Neural progenitor cell (in vitro differentiated cells): Measurements from ENCODE around the gene BRSK2. TPM values are rescaled to one million over a fixed set of nuclear protein-coding genes. Genes with fewer than 3 reads are reported as not detected.

Experiments
- DNase-seq: peaks from one replicate; pipeline ENCODE4 v3.0.0-alpha.2; 2016; ENCODE audit warnings: low spot score
- H2AFZ ChIP-seq: fragments of 200-600 bp; sonication (generic); replicated peaks from 2 replicates; pipeline ENCODE4 v1.6.1; 2016; ENCODE audit warnings: antibody characterized with exemption
- H3F3A ChIP-seq: fragments of 200-600 bp; sonication (generic); 2 replicates; pipeline ENCODE4 v1.6.1; 2016; ENCODE audit warnings: antibody characterized with exemption, low read depth
- H3K27ac ChIP-seq: fragments of 200-600 bp; sonication (generic); 2 replicates; pipeline ENCODE4 v1.5.1; 2016; ENCODE audit warnings: mild to moderate bottlenecking
- H3K27me3 ChIP-seq: fragments of 200-600 bp; sonication (generic); 2 replicates; pipeline ENCODE4 v1.6.1; 2016; ENCODE audit warnings: mild to moderate bottlenecking, moderate library complexity
- H3K36me3 ChIP-seq: fragments of 200-600 bp; sonication (generic); 2 replicates; pipeline ENCODE4 v1.5.1; 2016
- H3K4me1 ChIP-seq: fragments of 200-600 bp; sonication (generic); 2 replicates; pipeline ENCODE4 v1.6.1; 2016; ENCODE audit warnings: mixed run types
- H3K4me2 ChIP-seq: fragments of 200-600 bp; sonication (generic); 2 replicates; pipeline ENCODE4 v1.6.1; 2016
- H3K4me3 ChIP-seq: fragments of 200-600 bp; sonication (generic); 2 replicates; pipeline ENCODE4 v1.5.1; 2016
- H3K79me2 ChIP-seq: fragments of 200-600 bp; sonication (generic); 2 replicates; pipeline ENCODE4 v1.6.1; 2016; ENCODE audit warnings: low read depth
- H3K9ac ChIP-seq: fragments of 200-600 bp; sonication (generic); 2 replicates; pipeline ENCODE4 v1.6.1; 2016
- H3K9me3 ChIP-seq: fragments of 200-600 bp; sonication (generic); 2 replicates; pipeline ENCODE4 v1.5.1; 2016; ENCODE audit warnings: low read depth
- H4K20me1 ChIP-seq: fragments of 200-600 bp; sonication (generic); 2 replicates; pipeline ENCODE4 v1.6.1; 2016; ENCODE audit warnings: low read depth
- H3K27ac Mint-ChIP-seq: 3 replicates; pipeline ENCODE4 v1.8.0; 2021; ENCODE audit warnings: mixed read lengths
- H3K27me3 Mint-ChIP-seq: 2 replicates; pipeline ENCODE4 v1.8.0; 2022; ENCODE audit warnings: low read depth, mild to moderate bottlenecking, inconsistent platforms, moderate library complexity, mixed read lengths; ENCODE audit not compliant: insufficient read depth
- H3K36me3 Mint-ChIP-seq: 3 replicates; pipeline ENCODE4 v1.8.0; 2021; ENCODE audit warnings: mixed read lengths
- H3K4me1 Mint-ChIP-seq: 3 replicates; pipeline ENCODE4 v1.8.0; 2021; ENCODE audit warnings: mixed read lengths
- H3K4me3 Mint-ChIP-seq: 3 replicates; pipeline ENCODE4 v1.8.0; 2021; ENCODE audit warnings: mild to moderate bottlenecking, moderate library complexity, mixed read lengths
- H3K9me3 Mint-ChIP-seq: 3 replicates; pipeline ENCODE4 v1.8.0; 2020; ENCODE audit warnings: mixed read lengths
- EZH2 ChIP-seq: fragments of 200-600 bp; sonication (generic); IDR thresholded peaks from 2 replicates; pipeline ENCODE4 v1.6.1; 2017; ENCODE audit warnings: antibody characterized with exemption, mild to moderate bottlenecking, moderate library complexity
- EZH2phosphoT487 ChIP-seq: fragments of 200-600 bp; sonication (generic); IDR thresholded peaks from 2 replicates; pipeline ENCODE4 v1.6.1; 2017; ENCODE audit warnings: antibody characterized with exemption
- total RNA-seq: library from RNA; depleted of rRNA; stranded (reverse); fragments of >200 nt; gene quantifications from 2 replicates; pipeline ENCODE4 v1.2.3, GENCODE V29; 2015; ENCODE audit warnings: low replicate concordance
- TF ChIP-seq, protein P1 (sequence below): fragments of 200-600 bp; sonication (generic); IDR thresholded peaks from 2 replicates; pipeline ENCODE4 v1.5.1; 2017; ENCODE audit warnings: antibody characterized with exemption, mild to moderate bottlenecking

The BRSK2 gene
- total RNA-seq, 1 donor from 2014 or later, result 8.2 TPM

GRCh38 chr11:1456176-1456575, 66.4 kb downstream of the BRSK2 start:
- Histone ChIP-seq H2AFZ (no peak overlapping the region), H3K4me1 (peaks cover 10% of the 10 kb centered on the region), H3K9me3 (no peaks in the 10 kb centered on the region), H4K20me1 (peaks cover 13% of the 10 kb centered on the region), H3F3A (no peaks in the 10 kb centered on the region), H3K27me3 (no peaks in the 10 kb centered on the region), H3K79me2 (no peaks in the 10 kb centered on the region), H3K36me3 (no peaks in the 10 kb centered on the region), H3K27ac (no peak overlapping the region), H3K4me3 (no peak overlapping the region), H3K4me2 (no peak overlapping the region), H3K9ac (no peak overlapping the region)
- no peaks in the 10 kb centered on the region for H3K9me3 Mint-ChIP-seq
- no peak for TF ChIP-seq EZH2
- no peak for TF ChIP-seq EZH2phosphoT487
- TF ChIP-seq, protein P1, sequence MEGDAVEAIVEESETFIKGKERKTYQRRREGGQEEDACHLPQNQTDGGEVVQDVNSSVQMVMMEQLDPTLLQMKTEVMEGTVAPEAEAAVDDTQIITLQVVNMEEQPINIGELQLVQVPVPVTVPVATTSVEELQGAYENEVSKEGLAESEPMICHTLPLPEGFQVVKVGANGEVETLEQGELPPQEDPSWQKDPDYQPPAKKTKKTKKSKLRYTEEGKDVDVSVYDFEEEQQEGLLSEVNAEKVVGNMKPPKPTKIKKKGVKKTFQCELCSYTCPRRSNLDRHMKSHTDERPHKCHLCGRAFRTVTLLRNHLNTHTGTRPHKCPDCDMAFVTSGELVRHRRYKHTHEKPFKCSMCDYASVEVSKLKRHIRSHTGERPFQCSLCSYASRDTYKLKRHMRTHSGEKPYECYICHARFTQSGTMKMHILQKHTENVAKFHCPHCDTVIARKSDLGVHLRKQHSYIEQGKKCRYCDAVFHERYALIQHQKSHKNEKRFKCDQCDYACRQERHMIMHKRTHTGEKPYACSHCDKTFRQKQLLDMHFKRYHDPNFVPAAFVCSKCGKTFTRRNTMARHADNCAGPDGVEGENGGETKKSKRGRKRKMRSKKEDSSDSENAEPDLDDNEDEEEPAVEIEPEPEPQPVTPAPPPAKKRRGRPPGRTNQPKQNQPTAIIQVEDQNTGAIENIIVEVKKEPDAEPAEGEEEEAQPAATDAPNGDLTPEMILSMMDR, result no peak
- no peak overlapping the region for H3K4me3 Mint-ChIP-seq
- H3K4me1 Mint-ChIP-seq, result peaks cover 3% of the 10 kb centered on the region
- H3K27me3 Mint-ChIP-seq, result peaks cover 4% of the 10 kb centered on the region
- DNase-seq, result no peak
- H3K27ac Mint-ChIP-seq, result no peak overlapping the region
- no peaks in the 10 kb centered on the region for H3K36me3 Mint-ChIP-seq

DNA sequence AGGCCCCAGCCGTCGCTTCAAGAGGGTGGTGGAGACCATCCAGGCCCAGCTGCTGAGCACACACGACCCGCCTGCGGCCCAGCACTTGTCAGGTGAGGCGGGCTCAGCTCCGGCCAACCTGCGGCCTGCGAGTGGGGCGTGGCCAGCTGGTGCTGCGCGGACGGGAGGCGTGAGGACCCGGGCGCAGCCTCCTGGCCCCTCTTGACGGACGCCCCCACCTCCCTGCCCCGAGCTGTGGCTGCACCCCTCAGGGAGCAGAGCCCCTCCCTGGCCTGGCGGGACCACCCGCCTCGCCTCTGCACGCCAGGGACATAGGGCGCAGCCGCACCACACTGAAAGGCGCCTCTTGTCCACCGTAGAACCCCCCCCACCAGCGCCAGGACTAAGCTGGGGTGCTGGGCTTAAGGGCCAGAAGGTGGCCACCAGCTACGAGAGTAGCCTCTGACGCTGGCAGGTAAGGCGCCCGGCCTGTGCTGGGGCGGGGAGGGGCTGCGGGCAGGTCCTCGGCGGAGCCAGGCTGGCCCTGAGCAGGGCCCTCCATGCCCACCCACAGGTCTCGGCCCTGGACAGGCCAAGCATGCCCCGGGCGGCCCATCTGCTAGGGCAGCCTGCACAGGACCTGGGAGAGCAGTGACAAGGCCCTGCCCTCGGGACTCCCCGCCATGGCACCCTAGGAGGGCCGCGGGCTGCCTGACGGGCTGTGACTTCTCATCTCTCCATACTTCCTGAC, 67.0 kb downstream of the BRSK2 start:
- no peak overlapping the region for H3K4me3 Mint-ChIP-seq
- Histone ChIP-seq H3K9ac (no peak overlapping the region), H3K36me3 (no peaks in the 10 kb centered on the region), H3K79me2 (no peaks in the 10 kb centered on the region), H4K20me1 (peaks cover 11% of the 10 kb centered on the region), H3K27me3 (no peaks in the 10 kb centered on the region), H3K9me3 (no peaks in the 10 kb centered on the region), H3K4me1 (peaks cover 10% of the 10 kb centered on the region), H3K27ac (no peak overlapping the region), H3K4me3 (no peak overlapping the region), H3F3A (no peaks in the 10 kb centered on the region), H2AFZ (no peak overlapping the region), H3K4me2 (no peak overlapping the region)
- DNase-seq, result no peak
- no peaks in the 10 kb centered on the region for H3K9me3 Mint-ChIP-seq
- no peaks in the 10 kb centered on the region for H3K36me3 Mint-ChIP-seq
- H3K4me1 Mint-ChIP-seq, result peaks cover 8% of the 10 kb centered on the region
- TF ChIP-seq, protein P1, result no peak
- no peak for TF ChIP-seq EZH2
- TF ChIP-seq EZH2phosphoT487, result no peak
- no peak overlapping the region for H3K27ac Mint-ChIP-seq
- H3K27me3 Mint-ChIP-seq, result peaks cover 4% of the 10 kb centered on the region

DNA sequence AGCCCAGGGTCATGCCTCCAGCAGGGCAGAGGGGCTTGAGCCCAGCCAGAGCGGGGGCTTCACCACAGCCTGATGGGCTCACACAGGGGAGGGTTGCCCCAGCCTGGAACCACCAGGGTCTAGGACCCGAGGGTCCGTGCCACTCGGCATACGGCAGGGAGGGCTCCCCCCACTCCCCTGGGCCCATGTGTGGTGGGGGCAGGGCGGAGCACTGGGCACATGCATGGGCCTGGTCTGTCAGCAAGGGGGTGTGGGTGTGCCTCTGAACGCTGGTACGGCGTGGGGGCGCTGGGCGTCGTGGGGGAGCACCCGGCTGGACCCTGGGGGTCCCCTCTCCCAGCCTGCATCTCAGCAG, 67.6 kb downstream of the BRSK2 start:
- Histone ChIP-seq H3K36me3 (no peaks in the 10 kb centered on the region), H3K9me3 (no peaks in the 10 kb centered on the region), H3F3A (no peaks in the 10 kb centered on the region), H3K27ac (no peak overlapping the region), H3K4me1 (peaks cover 10% of the 10 kb centered on the region), H3K9ac (no peak overlapping the region), H3K4me3 (no peak overlapping the region), H3K79me2 (no peaks in the 10 kb centered on the region), H2AFZ (no peak overlapping the region), H4K20me1 (peaks cover 10% of the 10 kb centered on the region), H3K27me3 (no peaks in the 10 kb centered on the region), H3K4me2 (no peak overlapping the region)
- H3K4me3 Mint-ChIP-seq, result no peak overlapping the region
- H3K27ac Mint-ChIP-seq, result no peak overlapping the region
- H3K27me3 Mint-ChIP-seq, result peaks cover 4% of the 10 kb centered on the region
- TF ChIP-seq EZH2phosphoT487 (no peak), EZH2 (no peak)
- TF ChIP-seq, protein P1, result no peak
- H3K36me3 Mint-ChIP-seq, result peaks cover 1% of the 10 kb centered on the region
- peaks cover 10% of the 10 kb centered on the region for H3K4me1 Mint-ChIP-seq
- no peaks in the 10 kb centered on the region for H3K9me3 Mint-ChIP-seq
- DNase-seq, result no peak
